Measurements from ENCODE around the gene MYLIP. TPM values are rescaled to one million over a fixed set of nuclear protein-coding genes. Genes with fewer than 3 reads are reported as not detected.

Gene MYLIP
- total and polyA plus RNA-seq, 5 experiments from 2014 or later: 23.1 to 108 (median 72.6) TPM

GRCh38 chr6:16132909-16133308 is 4.0 kb downstream of the MYLIP start:
- ATAC-seq: no peak
- POLR2A ChIA-PET: interaction anchor here (5.8 kb wide), 1 partner anchor 48 kb away, joined by 81 read pairs; no protein-coding TSS in a partner anchor
- no peaks in the 10 kb centered on the region for H3K27me3 Mint-ChIP-seq
- H3K4me1 Mint-ChIP-seq: peaks cover 27 to 78% (median 55%) of the 10 kb centered on the region in 4 donors
- peak overlapping the region; percentile 8 to 96 (median 66) for H3K27ac Mint-ChIP-seq
- H3K4me3 Mint-ChIP-seq: peak overlapping the region; percentile 63 to 99 (median 84)
- no peaks in the 10 kb centered on the region for H3K9me3 Mint-ChIP-seq
- H3K36me3 Mint-ChIP-seq: peaks cover 4 to 47% (median 23%) of the 10 kb centered on the region in 3 donors
- DNase-seq: no peak

GRCh38 chr6:16134430-16134829 is 5.5 kb downstream of the MYLIP start:
- Mint-ChIP-seq H3K4me3 (peak overlapping the region in 9 of 10 donors; percentile 8 to 99 (median 77)), H3K27me3 (no peaks in the 10 kb centered on the region), H3K27ac (peak overlapping the region in 7 of 10 donors; percentile 2 to 71 (median 14)), H3K36me3 (peaks cover 4 to 61% (median 23%) of the 10 kb centered on the region in 3 donors), H3K4me1 (peaks cover 34 to 90% (median 68%) of the 10 kb centered on the region in 4 donors), H3K9me3 (no peaks in the 10 kb centered on the region)
- ATAC-seq (no peak), DNase-seq (no peak)
- POLR2A ChIA-PET: no interaction called here

- peak overlapping the region; percentile 17 to 91 (median 62) for H3K4me3 Mint-ChIP-seq
- no peak for ATAC-seq
- H3K4me1 Mint-ChIP-seq: peaks cover 37 to 97% (median 74%) of the 10 kb centered on the region in 4 donors
- no peak for DNase-seq
- POLR2A ChIA-PET: no interaction called here
- H3K27me3 Mint-ChIP-seq: no peaks in the 10 kb centered on the region
- H3K36me3 Mint-ChIP-seq: peaks cover 5 to 67% (median 20%) of the 10 kb centered on the region in 3 donors
- no peaks in the 10 kb centered on the region for H3K9me3 Mint-ChIP-seq
- peak overlapping the region in 9 of 10 donors; percentile 30 to 88 (median 71) for H3K27ac Mint-ChIP-seq
Measured at GRCh38 chr6:16135066-16135465, 6.2 kb downstream of the MYLIP start.

GRCh38 chr6:16136091-16136490 is 7.2 kb downstream of the MYLIP start:
- peak overlapping the region; percentile 10 to 84 (median 61) for H3K27ac Mint-ChIP-seq
- no peaks in the 10 kb centered on the region for H3K9me3 Mint-ChIP-seq
- ATAC-seq (peak; percentile 69 to 80), DNase-seq (peak in 8 of 10 donors; percentile 31 to 71 (median 56))
- POLR2A ChIA-PET: interaction anchor here (2.0 kb wide), 1 partner anchor 44 kb away, joined by 5 read pairs; no protein-coding TSS in a partner anchor
- no peaks in the 10 kb centered on the region for H3K27me3 Mint-ChIP-seq
- H3K4me3 Mint-ChIP-seq: peak overlapping the region; percentile 54 to 91 (median 78)
- peaks cover 12 to 72% (median 26%) of the 10 kb centered on the region in 3 donors for H3K36me3 Mint-ChIP-seq
- peaks cover 45 to 97% (median 84%) of the 10 kb centered on the region in 4 donors for H3K4me1 Mint-ChIP-seq

- POLR2A ChIA-PET: interaction anchor here (1.2 to 2.0 kb wide), 2 partner anchors 8 to 43 kb away, joined by 3 to 5 read pairs; partner anchors contain the start of gene MYLIP
- Mint-ChIP-seq H3K4me1 (peaks cover 50 to 96% (median 89%) of the 10 kb centered on the region in 4 donors), H3K4me3 (peak overlapping the region; percentile 54 to 91 (median 78)), H3K27ac (peak overlapping the region; percentile 10 to 84 (median 61)), H3K9me3 (no peaks in the 10 kb centered on the region), H3K27me3 (no peaks in the 10 kb centered on the region), H3K36me3 (peaks cover 16 to 72% (median 27%) of the 10 kb centered on the region in 3 donors)
- peak in 5 of 10 donors; percentile 15 to 51 (median 27) for DNase-seq
- ATAC-seq: peak; percentile 55 to 65
Measured at GRCh38 chr6:16136621-16137450, 8.0 kb downstream of the MYLIP start.

- Mint-ChIP-seq H3K4me1 (peaks cover 51 to 96% (median 90%) of the 10 kb centered on the region in 4 donors), H3K4me3 (peak overlapping the region; percentile 54 to 91 (median 78)), H3K27me3 (no peaks in the 10 kb centered on the region), H3K9me3 (no peaks in the 10 kb centered on the region), H3K36me3 (peaks cover 19 to 76% (median 32%) of the 10 kb centered on the region in 3 donors), H3K27ac (peak overlapping the region in 8 of 10 donors; percentile 45 to 84 (median 62))
- no peak for DNase-seq
- POLR2A ChIA-PET: interaction anchor here (0.7 to 2.0 kb wide), 3 partner anchors 9 to 54 kb away, joined by 3 to 5 read pairs (median 3); partner anchors contain the start of gene MYLIP
- no peak for ATAC-seq
Measured at GRCh38 chr6:16137451-16137801, 8.5 kb downstream of the MYLIP start.

GRCh38 chr6:16139556-16139955 is 10.7 kb downstream of the MYLIP start:
- Mint-ChIP-seq H3K4me1 (peaks cover 43 to 87% (median 79%) of the 10 kb centered on the region in 4 donors), H3K27me3 (no peaks in the 10 kb centered on the region), H3K9me3 (peaks cover 0 to 1% (median 0%) of the 10 kb centered on the region in 9 donors), H3K4me3 (peak overlapping the region in 2 of 10 donors; percentile 26 to 45), H3K27ac (peak overlapping the region in 3 of 10 donors; percentile 22 to 68 (median 34)), H3K36me3 (peaks cover 15 to 78% (median 44%) of the 10 kb centered on the region in 3 donors)
- POLR2A ChIA-PET: interaction anchor here (1.0 kb wide), 1 partner anchor 11 kb away, joined by 4 read pairs; no protein-coding TSS in a partner anchor
- DNase-seq: no peak
- ATAC-seq: no peak

GRCh38 chr6:16140607-16141006 is 11.7 kb downstream of the MYLIP start:
- POLR2A ChIA-PET: interaction anchor here (0.5 kb wide), 1 partner anchor 10 kb away, joined by 4 read pairs; no protein-coding TSS in a partner anchor
- no peak for DNase-seq
- Mint-ChIP-seq H3K9me3 (peaks cover 0 to 1% (median 0%) of the 10 kb centered on the region in 9 donors), H3K4me3 (peak overlapping the region in 5 of 10 donors; percentile 7 to 74 (median 21)), H3K27me3 (no peaks in the 10 kb centered on the region), H3K4me1 (peaks cover 37 to 90% (median 74%) of the 10 kb centered on the region in 4 donors), H3K27ac (peak overlapping the region in 7 of 10 donors; percentile 0 to 72 (median 38)), H3K36me3 (peaks cover 16 to 81% (median 54%) of the 10 kb centered on the region in 3 donors)
- ATAC-seq: no peak

- Mint-ChIP-seq H3K36me3 (peaks cover 25 to 88% (median 62%) of the 10 kb centered on the region in 3 donors), H3K27ac (peak overlapping the region in 3 of 10 donors; percentile 0 to 41 (median 34)), H3K9me3 (peaks cover 0 to 1% (median 0%) of the 10 kb centered on the region in 9 donors), H3K27me3 (no peaks in the 10 kb centered on the region), H3K4me1 (peaks cover 41 to 91% (median 75%) of the 10 kb centered on the region in 4 donors), H3K4me3 (peak overlapping the region in 1 of 10 donors; percentile 33)
- DNase-seq: no peak
- ATAC-seq: no peak
- POLR2A ChIA-PET: interaction anchor here (1.4 kb wide), 1 partner anchor 13 kb away, joined by 5 read pairs; the partner anchor contains the start of gene MYLIP
Measured at GRCh38 chr6:16141514-16141913, 12.6 kb downstream of the MYLIP start.

- Mint-ChIP-seq H3K9me3 (peaks cover 0 to 1% (median 0%) of the 10 kb centered on the region in 9 donors), H3K27ac (peak overlapping the region in 1 of 10 donors; percentile 86), H3K4me3 (no peak overlapping the region), H3K4me1 (peaks cover 42 to 83% (median 62%) of the 10 kb centered on the region in 4 donors), H3K36me3 (peaks cover 47 to 99% (median 93%) of the 10 kb centered on the region in 3 donors), H3K27me3 (no peaks in the 10 kb centered on the region)
- DNase-seq: no peak
- POLR2A ChIA-PET: no interaction called here
- no peak for ATAC-seq
Measured at GRCh38 chr6:16145038-16145437, 16.2 kb downstream of the MYLIP start.

GRCh38 chr6:16146028-16146427 is 17.1 kb downstream of the MYLIP start:
- peak overlapping the region in 2 of 10 donors; percentile 6 for H3K4me3 Mint-ChIP-seq

GRCh38 chr6:16146527-16146955 is 17.7 kb downstream of the MYLIP start:
- Mint-ChIP-seq H3K27me3 (no peaks in the 10 kb centered on the region), H3K4me3 (peak overlapping the region in 1 of 10 donors; percentile 6), H3K27ac (peak overlapping the region in 1 of 10 donors; percentile 13), H3K4me1 (peaks cover 36 to 72% (median 53%) of the 10 kb centered on the region in 4 donors), H3K9me3 (peaks cover 0 to 1% (median 0%) of the 10 kb centered on the region in 9 donors), H3K36me3 (peaks cover 46 to 100% (median 93%) of the 10 kb centered on the region in 3 donors)
- DNase-seq: no peak
- ATAC-seq: no peak
- POLR2A ChIA-PET: interaction anchor here (0.8 to 1.7 kb wide), 2 partner anchors 10 to 18 kb away, joined by 3 to 6 read pairs; partner anchors contain the start of gene MYLIP

More at GRCh38 chr6:16146028-16146427, 17.1 kb downstream of the MYLIP start:
- DNase-seq (no peak), ATAC-seq (no peak)
- POLR2A ChIA-PET: interaction anchor here (1.7 kb wide), 1 partner anchor 17 kb away, joined by 6 read pairs; the partner anchor contains the start of gene MYLIP
- peaks cover 45 to 99% (median 93%) of the 10 kb centered on the region in 3 donors for H3K36me3 Mint-ChIP-seq
- H3K27ac Mint-ChIP-seq: peak overlapping the region in 2 of 10 donors; percentile 10 to 11
- H3K4me1 Mint-ChIP-seq: peaks cover 38 to 76% (median 56%) of the 10 kb centered on the region in 4 donors
- H3K9me3 Mint-ChIP-seq: peaks cover 0 to 1% (median 0%) of the 10 kb centered on the region in 9 donors
- H3K27me3 Mint-ChIP-seq: no peaks in the 10 kb centered on the region
